Esophagus muscularis mucosa (tissue), 4 donors: ENCODE results near the gene SPAG16. TPM values are rescaled to one million over a fixed set of nuclear protein-coding genes. Genes with fewer than 3 reads are reported as not detected.

ENCODE experiments used
- DNase-seq: peaks from one replicate; pipeline ENCODE4 v3.0.0-alpha.2; 2017; ENCODE audit errors: extremely low spot score
- H3K27ac ChIP-seq, 4 donors: fragments of 200-600 bp; sonication (generic); replicated peaks in 1 of 4; 1 replicate in 3 of 4; 2 replicates in 1 of 4; pipeline ENCODE4 v1.5.1; 2016 to 2019; ENCODE audit warnings: mild to moderate bottlenecking in 1 of 4
- H3K27me3 ChIP-seq, 4 donors: fragments of 200-600 bp; sonication (generic); one replicate each; pipeline versions ENCODE4 v1.5.1 to v1.6.0; 2016 to 2019
- H3K36me3 ChIP-seq, 4 donors: fragments of 200-600 bp; sonication (generic); one replicate each; pipeline ENCODE4 v1.5.1; 2016 to 2019
- H3K4me1 ChIP-seq, 4 donors: fragments of 200-600 bp; sonication (generic); one replicate each; pipeline ENCODE4 v1.5.1; 2016 to 2019
- H3K4me3 ChIP-seq, 4 donors: fragments of 200-600 bp; sonication (generic); 1 replicate in 2 of 4; 2 replicates in 2 of 4; pipeline ENCODE4 v1.5.1; 2016 to 2019; ENCODE audit warnings: mild to moderate bottlenecking in 4 of 4, moderate library complexity in 1 of 4
- H3K9me3 ChIP-seq, 4 donors: fragments of 200-600 bp; sonication (generic); 1 replicate in 3 of 4; 2 replicates in 1 of 4; pipeline ENCODE4 v1.5.1; 2016 to 2019
- CTCF ChIP-seq, 3 experiments: fragments of 200-600 bp in 2 of 3; fragments of 450-650 bp in 1 of 3; sonication (generic) in 2 of 3; IDR thresholded peaks; one replicate each; pipeline ENCODE4 v1.5.1; 2017 to 2019; ENCODE audit warnings: antibody characterized with exemption in 3 of 3, mild to moderate bottlenecking in 2 of 3, moderate library complexity in 1 of 3
- EP300 ChIP-seq: sonication (generic); formaldehyde crosslinking; IDR thresholded peaks from one replicate; pipeline ENCODE4 v1.6.1; 2017; ENCODE audit warnings: antibody characterized with exemption
- POLR2A ChIP-seq: fragments of 450-650 bp; IDR thresholded peaks from one replicate; pipeline ENCODE4 v1.6.1; 2017; ENCODE audit warnings: antibody characterized with exemption, moderate library complexity, mild to moderate bottlenecking, low read depth
- POLR2AphosphoS5 ChIP-seq, 2 donors: sonication (generic); formaldehyde crosslinking; IDR thresholded peaks; one replicate each; pipeline ENCODE4 v1.6.1; 2017; ENCODE audit warnings: antibody characterized with exemption in 2 of 2
- WGBS: methylation state at CpG from one replicate; pipeline ENCODE4 v1.1.5; 2018; 5-methylcytosine and 5-hydroxymethylcytosine counted together
- intact Hi-C: fragments of 100-400 bp; cut with DNase I; formaldehyde crosslinking; loops from one replicate; pipeline ENCODE4 v1.15.1; 2023
- total RNA-seq, 4 donors: library from RNA; depleted of rRNA; stranded (reverse); fragments of >200 nt; gene quantifications; one replicate each; pipeline versions ENCODE4 v1.1.0 to v1.2.1, GENCODE V29; 2016

SPAG16 gene
- total RNA-seq, 4 donors from 2014 or later: 26.8 to 36.1 (median 31.0) TPM

DNA sequence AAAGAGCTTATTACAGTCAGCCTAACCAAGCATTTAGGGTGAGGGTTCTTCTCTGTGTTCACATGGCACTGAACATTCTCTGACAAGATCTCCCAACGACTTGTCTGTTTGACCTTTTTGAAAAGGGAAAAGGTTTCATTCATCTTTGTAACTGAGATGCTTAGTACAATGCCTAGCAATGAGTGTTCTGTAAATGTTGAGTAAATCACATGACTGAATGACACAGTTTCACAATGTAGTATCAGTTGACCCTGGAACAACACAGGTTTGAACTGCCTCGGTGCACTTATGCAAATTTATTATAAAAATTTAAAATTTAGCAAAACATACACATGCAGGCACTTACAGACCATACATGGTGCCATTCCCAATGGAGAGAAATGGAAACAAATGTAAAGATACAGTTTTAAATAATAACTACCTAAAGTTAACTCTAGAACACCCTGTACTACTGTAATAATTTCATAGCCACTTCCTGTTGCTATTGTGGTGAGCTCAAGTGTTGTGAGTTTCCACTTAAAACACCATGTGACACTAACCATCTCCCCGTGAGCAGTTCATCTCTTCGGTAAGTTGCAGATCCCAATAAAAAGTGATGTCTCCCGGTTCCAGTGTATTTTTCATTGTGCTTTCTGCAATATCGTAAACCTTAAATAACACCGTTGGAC lies 1092.5 kb downstream of the SPAG16 start:
- no peak for DNase-seq
- TF ChIP-seq POLR2AphosphoS5 (IDR thresholded peaks at IDR 0.05) (no peak), EP300 (no peak), POLR2A (no peak), CTCF (IDR thresholded peaks at IDR 0.05) (no peak)
- Histone ChIP-seq H3K4me3 (no peak overlapping the region), H3K27me3 (no peaks in the 10 kb centered on the region), H3K27ac (no peak overlapping the region), H3K36me3 (no peaks in the 10 kb centered on the region), H3K9me3 (no peaks in the 10 kb centered on the region), H3K4me1 (no peaks in the 10 kb centered on the region)
- 81% methylated on average over 7 of the region's 7 CpGs for WGBS
- intact Hi-C loops: no loop called here

DNA sequence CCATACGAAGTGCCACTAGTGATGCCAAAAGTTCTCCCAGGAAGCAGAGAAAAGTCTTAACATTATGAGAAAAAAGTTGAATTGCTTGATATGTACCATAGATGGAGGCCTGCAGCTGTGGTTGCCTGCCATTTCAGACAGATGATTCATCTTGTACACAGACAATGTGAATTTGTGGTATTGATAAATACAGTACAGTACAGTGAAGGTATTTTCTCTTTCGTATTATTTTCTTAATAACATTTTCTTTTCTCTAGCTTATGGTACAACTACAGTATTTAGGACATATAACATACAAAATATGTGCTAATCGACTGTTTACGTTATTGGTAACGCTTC lies 1093.0 kb downstream of the SPAG16 start:
- Histone ChIP-seq H3K27me3 (no peaks in the 10 kb centered on the region), H3K9me3 (no peaks in the 10 kb centered on the region), H3K4me1 (no peaks in the 10 kb centered on the region), H3K27ac (no peak overlapping the region), H3K36me3 (no peaks in the 10 kb centered on the region), H3K4me3 (no peak overlapping the region)
- WGBS: 95% methylated on average over 5 of the region's 5 CpGs
- intact Hi-C loops: no loop called here
- no peak for TF ChIP-seq POLR2AphosphoS5 (IDR thresholded peaks at IDR 0.05)
- no peak for TF ChIP-seq POLR2A
- TF ChIP-seq EP300: no peak
- TF ChIP-seq CTCF (IDR thresholded peaks at IDR 0.05): no peak
- DNase-seq: no peak

- H3K4me1 ChIP-seq: no peaks in the 10 kb centered on the region
- TF ChIP-seq POLR2A: no peak
- TF ChIP-seq CTCF (IDR thresholded peaks at IDR 0.05): no peak
- TF ChIP-seq POLR2AphosphoS5 (IDR thresholded peaks at IDR 0.05): no peak
- no peak for DNase-seq
- no peak overlapping the region for H3K27ac ChIP-seq
- 43% methylated on average over 3 of the region's 3 CpGs for WGBS
- no peak overlapping the region for H3K4me3 ChIP-seq
- intact Hi-C loops: no loop called here
- no peaks in the 10 kb centered on the region for H3K9me3 ChIP-seq
- H3K27me3 ChIP-seq: no peaks in the 10 kb centered on the region
- H3K36me3 ChIP-seq: no peaks in the 10 kb centered on the region
Observed at GRCh38 chr2:214378455-214379103, 1094.3 kb downstream of the SPAG16 start.

DNA sequence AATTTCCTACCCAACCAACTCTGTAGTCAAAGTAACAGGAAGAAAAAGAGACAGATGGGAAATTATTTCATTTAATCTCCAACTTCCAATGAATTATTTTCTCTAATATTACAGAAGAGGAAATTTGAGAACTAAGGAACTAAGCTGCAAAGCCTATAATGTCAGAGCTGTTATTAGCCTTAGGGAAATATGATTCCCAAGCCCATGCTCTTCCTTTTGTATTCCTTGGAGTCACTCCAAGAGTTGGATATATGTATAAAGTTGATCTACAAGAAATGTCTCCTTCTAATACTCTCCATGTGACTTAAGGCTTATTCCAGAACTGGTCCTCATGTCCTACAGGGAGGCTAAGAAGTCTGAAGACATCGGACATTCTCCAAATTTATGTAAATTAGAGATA lies 1095.0 kb downstream of the SPAG16 start:
- 80% methylated on average over 1 of the region's 1 CpG for WGBS

More for the DNA sequence above, 1095.0 kb downstream of the SPAG16 start:
- Histone ChIP-seq H3K27ac (no peak overlapping the region), H3K9me3 (no peaks in the 10 kb centered on the region), H3K4me3 (no peak overlapping the region), H3K36me3 (no peaks in the 10 kb centered on the region), H3K27me3 (no peaks in the 10 kb centered on the region), H3K4me1 (no peaks in the 10 kb centered on the region)
- intact Hi-C loops: no loop called here
- no peak for DNase-seq
- no peak for TF ChIP-seq CTCF (IDR thresholded peaks at IDR 0.05)
- no peak for TF ChIP-seq POLR2A
- no peak for TF ChIP-seq POLR2AphosphoS5 (IDR thresholded peaks at IDR 0.05)
